GM19193 (cell line): Measurements from ENCODE around the gene PLA2G4E.
A peak's percentile ranks its signal among the peaks of the same experiment; 100 is the strongest.

Source experiments
- POLR2A ChIP-seq: IDR thresholded peaks from 4 replicates; pipeline ENCODE4 v1.6.1; 2011; ENCODE audit not compliant: insufficient read depth, insufficient read length; ENCODE audit errors: extremely low read depth

PLA2G4E gene

GRCh38 chr15:41967506-41968206 lies 53.2 kb downstream of the PLA2G4E start:
- peak; percentile 45 for TF ChIP-seq POLR2A

- no peak for TF ChIP-seq POLR2A
Measured at GRCh38 chr15:41966920-41967465, 53.8 kb downstream of the PLA2G4E start.

GRCh38 chr15:41966414-41966812 lies 54.4 kb downstream of the PLA2G4E start:
- no peak for TF ChIP-seq POLR2A

- TF ChIP-seq POLR2A, result no peak
Measured at GRCh38 chr15:41965441-41966413, 55.1 kb downstream of the PLA2G4E start.

- TF ChIP-seq POLR2A, result no peak
Measured at GRCh38 chr15:41961595-41962202, 59.1 kb downstream of the PLA2G4E start.

- TF ChIP-seq POLR2A, result no peak
Measured at GRCh38 chr15:41961001-41961518, 59.8 kb downstream of the PLA2G4E start.

- no peak for TF ChIP-seq POLR2A
Measured at GRCh38 chr15:41958002-41958420, 62.8 kb downstream of the PLA2G4E start.

GRCh38 chr15:41957021-41957897 lies 63.6 kb downstream of the PLA2G4E start:
- peak; percentile 32 for TF ChIP-seq POLR2A

GRCh38 chr15:41955807-41956525 lies 64.9 kb downstream of the PLA2G4E start:
- no peak for TF ChIP-seq POLR2A

- no peak for TF ChIP-seq POLR2A
Measured at GRCh38 chr15:41955100-41955499, 65.7 kb downstream of the PLA2G4E start.

- TF ChIP-seq POLR2A, result no peak
Measured at GRCh38 chr15:41954036-41954435, 66.8 kb downstream of the PLA2G4E start.

GRCh38 chr15:41952013-41952563 lies 68.8 kb downstream of the PLA2G4E start:
- no peak for TF ChIP-seq POLR2A

GRCh38 chr15:41951571-41951970 lies 69.3 kb downstream of the PLA2G4E start:
- TF ChIP-seq POLR2A, result no peak
